Gastroesophageal sphincter (tissue), 4 donors: ENCODE data around the gene HNF1B. TPM values are rescaled to one million over a fixed set of nuclear protein-coding genes. Genes with fewer than 3 reads are reported as not detected.
"Not testable (repeated sequence)": the region's sequence is repeated elsewhere in the genome, so short reads cannot be mapped to it uniquely, and the experiment has no call there.

Experiments used
- ATAC-seq: fragments of 150-250 bp; one replicate; pipeline ENCODE4 v1.9.1; 2016; ENCODE audit warnings: mild to moderate bottlenecking, moderate library complexity
- H3K27ac ChIP-seq, 4 donors: fragments of 200-600 bp; sonication (generic) in 3 of 4; 1 replicate in 3 of 4; 2 replicates in 1 of 4; pipeline ENCODE4 v1.5.1; 2016 to 2019
- H3K27me3 ChIP-seq: fragments of 200-600 bp; sonication (generic); one replicate; pipeline ENCODE4 v1.5.1; 2019
- H3K36me3 ChIP-seq, 2 donors: fragments of 200-600 bp; sonication (generic); one replicate each; pipeline ENCODE4 v1.5.1; 2019; ENCODE audit warnings: control low read depth in 1 of 2
- H3K4me1 ChIP-seq, 3 donors: fragments of 200-600 bp; sonication (generic); 1 replicate in 2 of 3; 2 replicates in 1 of 3; pipeline ENCODE4 v1.5.1; 2016 to 2019; ENCODE audit warnings: control low read depth in 2 of 3
- H3K4me3 ChIP-seq, 2 donors: fragments of 200-600 bp; sonication (generic); one replicate each; pipeline ENCODE4 v1.5.1; 2019; ENCODE audit warnings: mild to moderate bottlenecking in 1 of 2, moderate library complexity in 1 of 2
- H3K9me3 ChIP-seq, 3 donors: fragments of 200-600 bp; sonication (generic); one replicate each; pipeline ENCODE4 v1.5.1; 2017 to 2019; ENCODE audit warnings: control low read depth in 2 of 3
- CTCF ChIP-seq, 4 experiments: fragments of 200-600 bp in 2 of 4; fragments of 450-650 bp in 2 of 4; sonication (generic) in 1 of 4; IDR thresholded peaks; one replicate each; pipeline ENCODE4 v1.5.1; 2017 to 2019; ENCODE audit warnings: antibody characterized with exemption in 4 of 4, mild to moderate bottlenecking in 2 of 4, moderate library complexity in 2 of 4
- EP300 ChIP-seq: sonication (generic); formaldehyde crosslinking; IDR thresholded peaks from one replicate; pipeline ENCODE4 v1.6.1; 2017; ENCODE audit warnings: antibody characterized with exemption, mild to moderate bottlenecking
- POLR2A ChIP-seq, 2 donors: fragments of 450-650 bp; IDR thresholded peaks; one replicate each; pipeline ENCODE4 v1.6.1; 2017; ENCODE audit warnings: antibody characterized with exemption in 2 of 2, mild to moderate bottlenecking in 2 of 2, moderate library complexity in 1 of 2
- POLR2AphosphoS5 ChIP-seq: sonication (generic); formaldehyde crosslinking; IDR thresholded peaks from one replicate; pipeline ENCODE4 v1.6.1; 2017; ENCODE audit warnings: antibody characterized with exemption
- WGBS, 2 donors: methylation state at CpG; one replicate each; pipeline ENCODE4 v1.1.5; 2018; ENCODE audit warnings: low coverage in 1 of 2; 5-methylcytosine and 5-hydroxymethylcytosine counted together
- total RNA-seq, 4 donors: library from RNA; depleted of rRNA; stranded (reverse); fragments of >200 nt; gene quantifications; one replicate each; pipeline ENCODE4 v1.1.0, GENCODE V29; 2016

HNF1B gene
- total RNA-seq, 4 donors from 2014 or later: not detected

- WGBS, 2 donors: 0 to 35% methylated on average over 1 to 5 of the region's 5 CpGs
Observed at GRCh38 chr17:37789021-37789565, 44.2 kb upstream of the HNF1B start.

GRCh38 chr17:37788526-37788925 is 43.7 kb upstream of the HNF1B start:
- Histone ChIP-seq H3K4me1 (no peaks in the 10 kb centered on the region), H3K36me3 (no peaks in the 10 kb centered on the region), H3K9me3 (no peaks in the 10 kb centered on the region), H3K27me3 (peaks cover 42% of the 10 kb centered on the region), H3K4me3 (no peak overlapping the region), H3K27ac (no peak overlapping the region)
- TF ChIP-seq POLR2AphosphoS5 (no peak), POLR2A (IDR thresholded peaks at IDR 0.05) (no peak), CTCF (IDR thresholded peaks at IDR 0.05) (no peak), EP300 (no peak)
- ATAC-seq: no peak
- whole genome bisulfite sequencing, 2 donors: 75 to 100% methylated on average over 1 of the region's 1 CpG

More at GRCh38 chr17:37789021-37789565, 44.2 kb upstream of the HNF1B start:
- Histone ChIP-seq H3K4me1 (no peaks in the 10 kb centered on the region), H3K4me3 (no peak overlapping the region), H3K9me3 (no peaks in the 10 kb centered on the region), H3K27me3 (peaks cover 42% of the 10 kb centered on the region), H3K27ac (no peak overlapping the region), H3K36me3 (no peaks in the 10 kb centered on the region)
- no peak for ATAC-seq
- TF ChIP-seq EP300: no peak
- no peak for TF ChIP-seq POLR2AphosphoS5
- no peak for TF ChIP-seq POLR2A (IDR thresholded peaks at IDR 0.05)
- TF ChIP-seq CTCF (IDR thresholded peaks at IDR 0.05): no peak

- no peaks in the 10 kb centered on the region for H3K9me3 ChIP-seq
- 51 to 54% methylated on average over 4 of the region's 8 CpGs for WGBS, 2 donors
- no peak for ATAC-seq
Observed at GRCh38 chr17:37787055-37787757, 42.3 kb upstream of the HNF1B start.

GRCh38 chr17:37786481-37786880 is 41.6 kb upstream of the HNF1B start:
- 83 to 86% methylated on average over 2 of the region's 2 CpGs for WGBS, 2 donors
- peaks cover 35% of the 10 kb centered on the region for H3K27me3 ChIP-seq

More at GRCh38 chr17:37787055-37787757, 42.3 kb upstream of the HNF1B start:
- no peak for TF ChIP-seq POLR2AphosphoS5
- no peak for TF ChIP-seq POLR2A (IDR thresholded peaks at IDR 0.05)
- TF ChIP-seq EP300: no peak
- TF ChIP-seq CTCF (IDR thresholded peaks at IDR 0.05): no peak
- Histone ChIP-seq H3K27me3 (peaks cover 42% of the 10 kb centered on the region), H3K4me3 (no peak overlapping the region), H3K27ac (no peak overlapping the region), H3K36me3 (no peaks in the 10 kb centered on the region), H3K4me1 (no peaks in the 10 kb centered on the region)

GRCh38 chr17:37782460-37782859 is 37.6 kb upstream of the HNF1B start:
- not testable (repeated sequence) for H3K27ac ChIP-seq, H3K4me3 ChIP-seq, ATAC-seq, H3K4me1 ChIP-seq, H3K36me3 ChIP-seq, H3K9me3 ChIP-seq
- 58 to 75% methylated on average over 1 of the region's 1 CpG for WGBS, 2 donors
- peaks cover 10% of the 10 kb centered on the region for H3K27me3 ChIP-seq

More at GRCh38 chr17:37786481-37786880, 41.6 kb upstream of the HNF1B start:
- Histone ChIP-seq H3K4me3 (no peak overlapping the region), H3K36me3 (no peaks in the 10 kb centered on the region), H3K9me3 (no peaks in the 10 kb centered on the region), H3K27ac (no peak overlapping the region), H3K4me1 (no peaks in the 10 kb centered on the region)
- ATAC-seq: no peak
- TF ChIP-seq POLR2AphosphoS5: no peak
- TF ChIP-seq EP300: no peak
- TF ChIP-seq CTCF (IDR thresholded peaks at IDR 0.05): no peak
- no peak for TF ChIP-seq POLR2A (IDR thresholded peaks at IDR 0.05)
